RWPE2 (cell line): ENCODE data around the gene PTEN.

ENCODE experiments used
- ATAC-seq: fragments of 200-7000 bp; cut with Tn5 transposase; 3 replicates; pipeline ENCODE4 v1.9.1; 2021; ENCODE audit warnings: low read depth
- DNase-seq: peaks from one replicate; pipeline ENCODE4 v3.0.0-alpha.2; 2020; ENCODE audit warnings: low spot score
- H3K27ac ChIP-seq: fragments of 450-650 bp; 2 replicates; pipeline ENCODE4 v1.5.1; 2017; ENCODE audit warnings: mild to moderate bottlenecking; ENCODE audit not compliant: poor library complexity, severe bottlenecking
- H3K27me3 ChIP-seq: fragments of 250-450 bp; sonication (Bioruptor Pico); 2 replicates; pipeline ENCODE4 v1.5.1; 2021; ENCODE audit warnings: mild to moderate bottlenecking, moderate library complexity; ENCODE audit not compliant: insufficient read depth, poor library complexity, severe bottlenecking
- H3K36me3 ChIP-seq: fragments of 250-450 bp; sonication (Bioruptor Pico); 2 replicates; pipeline ENCODE4 v1.5.1; 2020; ENCODE audit warnings: low read depth, mild to moderate bottlenecking, moderate library complexity
- H3K4me1 ChIP-seq: fragments of 250-450 bp; sonication (Bioruptor Pico); 2 replicates; pipeline ENCODE4 v1.5.1; 2021; ENCODE audit warnings: mild to moderate bottlenecking, moderate library complexity; ENCODE audit not compliant: insufficient read depth, poor library complexity, severe bottlenecking
- H3K4me3 ChIP-seq: fragments of 250-450 bp; sonication (Bioruptor Pico); 2 replicates; pipeline ENCODE4 v1.5.1; 2021; ENCODE audit warnings: mild to moderate bottlenecking, moderate library complexity; ENCODE audit not compliant: severe bottlenecking
- H3K9me3 ChIP-seq: fragments of 250-450 bp; sonication (Bioruptor Pico); 2 replicates; pipeline ENCODE4 v1.5.1; 2021; ENCODE audit warnings: mild to moderate bottlenecking, moderate library complexity; ENCODE audit not compliant: severe bottlenecking
- TF ChIP-seq, protein P1 (sequence below): fragments of 450-650 bp; IDR thresholded peaks from one replicate; pipeline ENCODE4 v1.5.1; 2017; ENCODE audit warnings: mild to moderate bottlenecking, moderate library complexity; ENCODE audit not compliant: poor library complexity, severe bottlenecking

The PTEN gene

DNA sequence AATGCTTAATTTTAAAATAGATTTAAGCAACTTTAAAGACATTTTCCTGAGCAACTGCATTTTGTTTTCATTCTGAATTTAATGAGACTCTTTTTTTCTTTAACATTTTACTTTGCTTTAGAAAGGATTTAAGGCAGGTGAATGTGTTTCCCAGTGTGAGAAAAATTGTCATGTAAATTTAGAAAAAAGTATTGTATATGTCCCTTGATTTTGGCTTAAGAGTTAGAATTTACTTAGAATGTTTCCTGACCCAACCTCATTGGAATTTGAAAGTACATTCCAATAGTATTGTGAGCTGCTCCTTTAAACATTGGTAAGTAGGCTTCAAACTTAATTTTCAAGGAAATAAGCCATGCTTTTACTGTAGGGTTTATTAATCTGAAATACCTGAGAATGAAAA, 110.2 kb downstream of the PTEN start:
- ATAC-seq (no peak; the same call in 2 of the 3 replicates), DNase-seq (no peak)
- no peaks in the 10 kb centered on the region for H3K27me3 ChIP-seq
- H3K27ac ChIP-seq, result no peak overlapping the region
- no peaks in the 10 kb centered on the region for H3K36me3 ChIP-seq
- peaks cover 1% of the 10 kb centered on the region for H3K4me1 ChIP-seq
- no peaks in the 10 kb centered on the region for H3K9me3 ChIP-seq
- TF ChIP-seq, protein P1, sequence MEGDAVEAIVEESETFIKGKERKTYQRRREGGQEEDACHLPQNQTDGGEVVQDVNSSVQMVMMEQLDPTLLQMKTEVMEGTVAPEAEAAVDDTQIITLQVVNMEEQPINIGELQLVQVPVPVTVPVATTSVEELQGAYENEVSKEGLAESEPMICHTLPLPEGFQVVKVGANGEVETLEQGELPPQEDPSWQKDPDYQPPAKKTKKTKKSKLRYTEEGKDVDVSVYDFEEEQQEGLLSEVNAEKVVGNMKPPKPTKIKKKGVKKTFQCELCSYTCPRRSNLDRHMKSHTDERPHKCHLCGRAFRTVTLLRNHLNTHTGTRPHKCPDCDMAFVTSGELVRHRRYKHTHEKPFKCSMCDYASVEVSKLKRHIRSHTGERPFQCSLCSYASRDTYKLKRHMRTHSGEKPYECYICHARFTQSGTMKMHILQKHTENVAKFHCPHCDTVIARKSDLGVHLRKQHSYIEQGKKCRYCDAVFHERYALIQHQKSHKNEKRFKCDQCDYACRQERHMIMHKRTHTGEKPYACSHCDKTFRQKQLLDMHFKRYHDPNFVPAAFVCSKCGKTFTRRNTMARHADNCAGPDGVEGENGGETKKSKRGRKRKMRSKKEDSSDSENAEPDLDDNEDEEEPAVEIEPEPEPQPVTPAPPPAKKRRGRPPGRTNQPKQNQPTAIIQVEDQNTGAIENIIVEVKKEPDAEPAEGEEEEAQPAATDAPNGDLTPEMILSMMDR, result no peak
- H3K4me3 ChIP-seq, result no peak overlapping the region

DNA sequence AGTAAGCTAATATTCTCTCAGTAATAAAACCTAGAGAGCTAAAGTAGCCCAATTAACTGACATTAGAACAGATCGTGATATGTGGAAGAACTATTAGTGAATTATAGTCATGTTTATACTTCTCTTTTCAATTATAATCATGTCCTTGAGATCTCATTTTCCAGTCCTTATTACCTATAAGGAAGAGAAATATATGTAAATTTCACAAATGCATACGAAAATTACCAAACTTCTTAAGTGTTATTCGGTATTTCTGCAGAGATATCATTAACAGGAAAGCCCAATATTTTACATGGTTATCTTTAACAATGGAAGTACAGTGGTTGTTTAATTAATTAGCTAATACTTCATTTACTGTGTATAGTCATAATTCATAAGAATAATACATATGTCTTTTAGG, 110.7 kb downstream of the PTEN start:
- H3K27ac ChIP-seq, result no peak overlapping the region
- ATAC-seq, result no peak
- TF ChIP-seq, protein P1, result no peak
- no peak for DNase-seq
- peaks cover 6% of the 10 kb centered on the region for H3K4me1 ChIP-seq
- no peaks in the 10 kb centered on the region for H3K9me3 ChIP-seq
- H3K36me3 ChIP-seq, result no peaks in the 10 kb centered on the region
- H3K27me3 ChIP-seq, result no peaks in the 10 kb centered on the region
- no peak overlapping the region for H3K4me3 ChIP-seq

DNA sequence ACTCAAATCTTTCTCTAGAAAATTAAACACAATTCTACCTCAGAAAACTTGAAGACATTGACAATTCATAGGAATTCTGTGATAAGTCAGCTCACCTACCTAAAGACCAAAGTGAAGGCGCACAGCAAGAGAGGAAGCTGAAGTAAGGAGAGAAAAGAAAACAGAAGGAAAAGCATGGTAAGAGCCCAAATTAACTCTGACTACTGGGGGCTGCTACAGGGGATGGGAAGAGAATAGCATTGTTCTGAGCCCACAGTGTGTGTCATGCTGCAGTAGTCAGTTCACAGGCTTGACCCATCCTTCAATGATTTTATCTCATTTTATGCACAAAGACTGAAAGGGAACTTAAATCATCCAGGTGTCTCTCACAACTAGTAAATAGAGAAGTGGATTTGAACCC, 111.3 kb downstream of the PTEN start:
- no peaks in the 10 kb centered on the region for H3K36me3 ChIP-seq
- ATAC-seq (no peak), DNase-seq (no peak)
- peaks cover 10% of the 10 kb centered on the region for H3K4me1 ChIP-seq
- no peak overlapping the region for H3K4me3 ChIP-seq
- TF ChIP-seq, protein P1, result no peak
- H3K9me3 ChIP-seq, result no peaks in the 10 kb centered on the region
- no peak overlapping the region for H3K27ac ChIP-seq
- H3K27me3 ChIP-seq, result no peaks in the 10 kb centered on the region

DNA sequence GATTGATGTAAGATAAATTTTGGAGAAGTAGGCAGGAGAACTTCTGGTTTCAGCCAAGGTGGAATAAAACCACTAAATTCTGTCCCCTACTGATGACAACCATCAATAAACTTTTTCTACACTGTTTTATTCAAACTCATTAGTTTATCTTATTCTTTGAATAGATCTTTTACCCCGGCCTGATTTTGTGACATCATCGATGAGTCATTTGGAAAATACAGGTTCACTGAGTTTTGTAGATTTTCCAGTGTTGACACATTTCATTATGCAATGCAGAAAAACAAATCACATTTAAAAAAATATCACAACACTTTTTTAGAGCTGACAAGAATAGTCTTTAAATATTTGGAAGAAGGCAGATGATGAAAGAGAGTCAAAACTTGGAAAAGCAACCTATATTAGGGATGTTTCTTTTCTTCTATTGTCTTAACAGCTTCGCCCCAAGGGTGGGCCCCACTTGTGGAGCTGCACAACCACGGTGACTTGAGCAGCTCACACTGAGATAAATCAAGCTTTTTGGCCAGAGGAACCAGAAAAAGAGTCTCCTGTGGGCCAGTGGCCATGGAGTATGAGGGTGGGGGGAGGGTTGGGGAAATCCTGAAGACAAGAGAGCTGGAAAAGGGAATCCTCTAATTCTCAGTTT, 112.8 kb downstream of the PTEN start:
- Histone ChIP-seq H3K4me1 (peaks cover 10% of the 10 kb centered on the region), H3K36me3 (no peaks in the 10 kb centered on the region), H3K9me3 (no peaks in the 10 kb centered on the region), H3K27me3 (no peaks in the 10 kb centered on the region), H3K27ac (no peak overlapping the region), H3K4me3 (no peak overlapping the region)
- TF ChIP-seq, protein P1, result no peak
- DNase-seq (no peak), ATAC-seq (no peak)

DNA sequence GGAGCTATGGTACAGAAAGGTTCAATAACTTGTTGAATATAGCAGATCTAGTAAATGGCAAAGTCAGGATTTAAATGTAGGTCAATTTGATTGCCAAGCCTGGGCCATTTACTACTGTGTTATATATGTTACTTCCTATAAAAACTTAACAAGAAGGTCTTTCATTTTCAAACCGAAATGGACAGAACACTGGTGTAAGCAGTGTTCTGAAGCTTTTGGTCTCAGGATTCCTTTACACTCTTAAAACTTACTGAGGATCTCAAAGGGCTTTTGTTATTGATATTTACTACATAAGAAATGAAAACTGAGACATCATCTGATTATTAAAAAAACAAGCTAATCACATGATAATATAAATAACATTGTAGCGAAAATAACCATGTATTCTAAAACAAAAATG, 114.7 kb downstream of the PTEN start:
- Histone ChIP-seq H3K27me3 (no peaks in the 10 kb centered on the region), H3K4me1 (peaks cover 10% of the 10 kb centered on the region), H3K27ac (no peak overlapping the region), H3K4me3 (no peak overlapping the region), H3K36me3 (no peaks in the 10 kb centered on the region), H3K9me3 (no peaks in the 10 kb centered on the region)
- TF ChIP-seq, protein P1, result no peak
- DNase-seq, result no peak
- no peak for ATAC-seq
